KMS-11 (cell line): ENCODE results near the gene GAB4.
"Not testable (repeated sequence)": the region's sequence is repeated elsewhere in the genome, so short reads cannot be mapped to it uniquely, and the experiment has no call there.

ENCODE experiments used
- H2AFZ ChIP-seq: fragments of 200-600 bp; sonication (generic); 2 replicates; pipeline ENCODE4 v1.6.1; 2016; ENCODE audit warnings: antibody characterized with exemption, mixed run types, low read depth
- H3K27ac ChIP-seq: fragments of 200-600 bp; sonication (generic); 2 replicates; pipeline ENCODE4 v1.6.1; 2016; ENCODE audit warnings: mild to moderate bottlenecking, mixed run types
- H3K27me3 ChIP-seq: fragments of 200-600 bp; sonication (generic); 2 replicates; pipeline ENCODE4 v1.6.1; 2017; ENCODE audit warnings: mild to moderate bottlenecking, low read depth, mixed run types, moderate library complexity; ENCODE audit not compliant: insufficient read depth
- H3K36me3 ChIP-seq: fragments of 200-600 bp; sonication (generic); 2 replicates; pipeline ENCODE4 v1.6.1; 2017; ENCODE audit warnings: mild to moderate bottlenecking, mixed run types; ENCODE audit not compliant: insufficient read depth
- H3K4me1 ChIP-seq: fragments of 200-600 bp; sonication (generic); 2 replicates; pipeline ENCODE4 v1.6.1; 2016; ENCODE audit warnings: mild to moderate bottlenecking, low read depth, mixed run types; ENCODE audit not compliant: poor library complexity, severe bottlenecking
- H3K4me2 ChIP-seq: fragments of 200-600 bp; sonication (generic); 2 replicates; pipeline ENCODE4 v1.7.0; 2016; ENCODE audit warnings: mild to moderate bottlenecking, mixed run types
- H3K4me3 ChIP-seq: fragments of 200-600 bp; sonication (generic); IDR thresholded peaks from 2 replicates; pipeline ENCODE4 v1.6.1; 2017; ENCODE audit warnings: low read depth, low read length, mixed read lengths; ENCODE audit not compliant: insufficient read depth
- H3K79me2 ChIP-seq: fragments of 200-600 bp; sonication (generic); 2 replicates; pipeline ENCODE4 v1.6.1; 2016; ENCODE audit warnings: low read depth, mixed run types; ENCODE audit not compliant: insufficient read depth
- H3K9ac ChIP-seq: fragments of 200-600 bp; sonication (generic); 2 replicates; pipeline ENCODE4 v1.6.1; 2016; ENCODE audit warnings: mild to moderate bottlenecking, mixed run types
- H4K20me1 ChIP-seq: fragments of 200-600 bp; sonication (generic); 2 replicates; pipeline ENCODE4 v1.6.1; 2016; ENCODE audit warnings: mild to moderate bottlenecking, mixed run types; ENCODE audit not compliant: insufficient read depth
- TF ChIP-seq, protein P1 (sequence below): fragments of 200-600 bp; sonication (generic); conservative IDR thresholded peaks from 2 replicates; pipeline ENCODE4 v1.6.1; 2017; ENCODE audit warnings: low read depth, mild to moderate bottlenecking, antibody characterized with exemption, low read length, moderate library complexity, mixed read lengths

The GAB4 gene

GRCh38 chr22:16922706-16923105 is 85.3 kb downstream of the GAB4 start:
- no peaks in the 10 kb centered on the region for H3K4me1 ChIP-seq
- TF ChIP-seq, protein P1, sequence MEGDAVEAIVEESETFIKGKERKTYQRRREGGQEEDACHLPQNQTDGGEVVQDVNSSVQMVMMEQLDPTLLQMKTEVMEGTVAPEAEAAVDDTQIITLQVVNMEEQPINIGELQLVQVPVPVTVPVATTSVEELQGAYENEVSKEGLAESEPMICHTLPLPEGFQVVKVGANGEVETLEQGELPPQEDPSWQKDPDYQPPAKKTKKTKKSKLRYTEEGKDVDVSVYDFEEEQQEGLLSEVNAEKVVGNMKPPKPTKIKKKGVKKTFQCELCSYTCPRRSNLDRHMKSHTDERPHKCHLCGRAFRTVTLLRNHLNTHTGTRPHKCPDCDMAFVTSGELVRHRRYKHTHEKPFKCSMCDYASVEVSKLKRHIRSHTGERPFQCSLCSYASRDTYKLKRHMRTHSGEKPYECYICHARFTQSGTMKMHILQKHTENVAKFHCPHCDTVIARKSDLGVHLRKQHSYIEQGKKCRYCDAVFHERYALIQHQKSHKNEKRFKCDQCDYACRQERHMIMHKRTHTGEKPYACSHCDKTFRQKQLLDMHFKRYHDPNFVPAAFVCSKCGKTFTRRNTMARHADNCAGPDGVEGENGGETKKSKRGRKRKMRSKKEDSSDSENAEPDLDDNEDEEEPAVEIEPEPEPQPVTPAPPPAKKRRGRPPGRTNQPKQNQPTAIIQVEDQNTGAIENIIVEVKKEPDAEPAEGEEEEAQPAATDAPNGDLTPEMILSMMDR: no peak
- H3K4me2 ChIP-seq: no peak overlapping the region
- H4K20me1 ChIP-seq: no peaks in the 10 kb centered on the region
- no peak overlapping the region for H3K27ac ChIP-seq
- H3K79me2 ChIP-seq: no peaks in the 10 kb centered on the region
- no peak overlapping the region for H3K4me3 ChIP-seq
- H3K9ac ChIP-seq: no peak overlapping the region
- H3K27me3 ChIP-seq: no peaks in the 10 kb centered on the region
- no peaks in the 10 kb centered on the region for H3K36me3 ChIP-seq
- H2AFZ ChIP-seq: no peak overlapping the region

DNA sequence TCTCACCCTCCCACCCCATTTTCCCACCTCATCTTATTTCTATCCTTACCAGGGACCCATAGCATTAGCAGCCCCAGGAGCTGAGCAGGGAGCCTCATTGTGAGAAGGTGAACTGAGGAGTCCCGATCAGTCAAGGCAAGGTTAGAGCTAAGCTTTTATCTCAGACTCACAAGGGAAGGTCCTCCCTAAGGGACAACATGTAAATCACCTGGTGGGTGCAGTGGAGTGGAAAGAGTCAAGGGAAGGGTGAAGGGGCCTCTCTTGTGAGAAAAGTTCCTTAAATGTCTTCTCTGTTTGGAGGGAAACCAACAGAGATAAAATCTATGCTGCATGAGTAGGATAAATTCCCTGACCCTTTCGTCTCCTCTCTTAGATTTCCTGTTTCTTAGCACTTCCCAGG is 85.9 kb downstream of the GAB4 start:
- H3K4me2 ChIP-seq: no peak overlapping the region
- no peak overlapping the region for H3K9ac ChIP-seq
- no peaks in the 10 kb centered on the region for H3K27me3 ChIP-seq
- TF ChIP-seq, protein P1: no peak
- no peaks in the 10 kb centered on the region for H3K4me1 ChIP-seq
- H3K36me3 ChIP-seq: no peaks in the 10 kb centered on the region
- H4K20me1 ChIP-seq: no peaks in the 10 kb centered on the region
- no peak overlapping the region for H2AFZ ChIP-seq
- no peaks in the 10 kb centered on the region for H3K79me2 ChIP-seq
- no peak overlapping the region for H3K27ac ChIP-seq
- H3K4me3 ChIP-seq: no peak overlapping the region

- no peaks in the 10 kb centered on the region for H3K27me3 ChIP-seq
- no peaks in the 10 kb centered on the region for H4K20me1 ChIP-seq
- no peak overlapping the region for H3K4me3 ChIP-seq
- no peaks in the 10 kb centered on the region for H3K4me1 ChIP-seq
- no peak overlapping the region for H2AFZ ChIP-seq
- no peak overlapping the region for H3K9ac ChIP-seq
- no peaks in the 10 kb centered on the region for H3K36me3 ChIP-seq
- TF ChIP-seq, protein P1: peak; percentile 83
- H3K4me2 ChIP-seq: no peak overlapping the region
- H3K79me2 ChIP-seq: no peaks in the 10 kb centered on the region
- H3K27ac ChIP-seq: no peak overlapping the region
These were observed 90.6 kb downstream of the GAB4 start for GRCh38 chr22:16917144-16918003.

GRCh38 chr22:16915701-16916100 is 92.3 kb downstream of the GAB4 start:
- Histone ChIP-seq H3K4me2 (no peak overlapping the region), H3K9ac (no peak overlapping the region), H3K27me3 (no peaks in the 10 kb centered on the region), H3K79me2 (no peaks in the 10 kb centered on the region), H3K36me3 (no peaks in the 10 kb centered on the region), H4K20me1 (no peaks in the 10 kb centered on the region), H3K27ac (no peak overlapping the region), H3K4me1 (no peaks in the 10 kb centered on the region), H3K4me3 (no peak overlapping the region), H2AFZ (no peak overlapping the region)
- TF ChIP-seq, protein P1: no peak

GRCh38 chr22:16914911-16915310 is 93.1 kb downstream of the GAB4 start:
- H3K4me2 ChIP-seq, H3K79me2 ChIP-seq, H3K4me3 ChIP-seq, H3K36me3 ChIP-seq, H3K27ac ChIP-seq, H2AFZ ChIP-seq, H3K27me3 ChIP-seq, H3K4me1 ChIP-seq, H3K9ac ChIP-seq, H4K20me1 ChIP-seq: not testable (repeated sequence)
